ENCODE measurements around the gene PGPEP1.

- no peak for TF ChIP-seq CTCF (IDR thresholded peaks at IDR 0.05)
- peak in 1 of 2 donors; percentile 24 for TF ChIP-seq POLR2A (IDR thresholded peaks at IDR 0.05)
Observed at GRCh38 chr19:18373892-18374629, 33.7 kb downstream of the PGPEP1 start.
